ENCODE results near the gene MMP14.

DNA sequence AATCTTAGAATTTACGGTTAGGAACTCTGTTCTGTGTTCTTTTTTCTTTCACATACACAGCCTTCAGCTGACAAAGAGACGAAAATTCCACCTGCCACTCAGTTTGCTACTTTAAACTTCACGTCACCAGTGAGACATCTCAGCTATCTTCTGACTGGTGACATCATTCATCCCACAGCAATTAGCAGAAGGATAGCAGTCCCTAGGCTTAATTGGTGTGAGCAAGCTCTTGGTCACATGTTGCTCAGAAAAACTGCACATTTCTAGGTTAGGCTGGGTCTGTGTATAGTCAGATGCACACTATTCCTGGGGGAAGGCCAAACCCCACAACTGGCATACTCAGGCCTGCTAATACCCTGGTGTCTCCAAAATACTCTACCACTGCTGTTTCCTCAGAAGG is 45.1 kb upstream of the MMP14 start:
- TF ChIP-seq POLR2A (IDR thresholded peaks at IDR 0.05; ENCODE audit: low read length) = no peak
- TF ChIP-seq GATA1 (IDR thresholded peaks at IDR 0.05; ENCODE audit: low read depth, low read length) = no peak

All from erythroblast (primary cell).